DOHH2 (cell line): ENCODE data around the gene CYSRT1.

ENCODE experiments used
- H3F3A ChIP-seq: fragments of 200-600 bp; sonication (generic), shearing (Covaris generic); 2 replicates; pipeline ENCODE4 v1.6.0; 2016; ENCODE audit warnings: antibody characterized with exemption, mild to moderate bottlenecking; ENCODE audit not compliant: control insufficient read depth, insufficient read depth
- H3K27ac ChIP-seq: fragments of 200-600 bp; sonication (generic); 2 replicates; pipeline ENCODE4 v1.5.1; 2014; ENCODE audit warnings: low read depth, mild to moderate bottlenecking, low read length, moderate library complexity
- H3K27me3 ChIP-seq: fragments of 200-600 bp; sonication (generic); 2 replicates; pipeline ENCODE4 v1.6.1; 2014; ENCODE audit warnings: mild to moderate bottlenecking, low read length, mixed read lengths; ENCODE audit not compliant: control insufficient read depth
- H3K36me3 ChIP-seq: fragments of 200-600 bp; sonication (generic); 2 replicates; pipeline ENCODE4 v1.6.1; 2014; ENCODE audit warnings: mild to moderate bottlenecking, low read length, moderate library complexity, mixed read lengths; ENCODE audit not compliant: control insufficient read depth
- H3K4me1 ChIP-seq: fragments of 200-600 bp; sonication (generic); 2 replicates; pipeline ENCODE4 v1.6.1; 2014; ENCODE audit warnings: mild to moderate bottlenecking, low read length, mixed read lengths; ENCODE audit not compliant: control insufficient read depth
- H3K4me2 ChIP-seq: fragments of 200-600 bp; sonication (generic); 2 replicates; pipeline ENCODE4 v1.6.0; 2014; ENCODE audit warnings: mild to moderate bottlenecking, low read length, moderate library complexity
- H3K4me3 ChIP-seq: fragments of 200-600 bp; sonication (generic); 2 replicates; pipeline ENCODE4 v1.5.1; 2014; ENCODE audit warnings: mild to moderate bottlenecking, low read length, mixed read lengths
- H3K79me2 ChIP-seq: fragments of 200-600 bp; sonication (generic); 2 replicates; pipeline ENCODE4 v1.6.1; 2014; ENCODE audit warnings: mild to moderate bottlenecking, low read length, mixed read lengths; ENCODE audit not compliant: control insufficient read depth
- H3K9me2 ChIP-seq: fragments of 200-600 bp; sonication (generic); replicated peaks from 2 replicates; pipeline ENCODE4 v1.6.1; 2014; ENCODE audit warnings: mild to moderate bottlenecking, low read length, mixed read lengths; ENCODE audit not compliant: control insufficient read depth
- H3K9me3 ChIP-seq: fragments of 200-600 bp; sonication (generic); 2 replicates; pipeline ENCODE4 v1.6.1; 2014; ENCODE audit warnings: antibody characterized with exemption, low read length, mixed read lengths; ENCODE audit not compliant: control insufficient read depth, insufficient read depth
- H4K20me1 ChIP-seq: fragments of 200-600 bp; sonication (generic); 2 replicates; pipeline ENCODE4 v1.6.0; 2014; ENCODE audit warnings: low read depth, mild to moderate bottlenecking, antibody characterized with exemption, low read length, moderate library complexity; ENCODE audit not compliant: control insufficient read depth, insufficient read depth
- EZH2phosphoT487 ChIP-seq: fragments of 200-600 bp; sonication (generic); IDR thresholded peaks from 2 replicates; pipeline ENCODE4 v1.6.1; 2017; ENCODE audit warnings: borderline replicate concordance, mild to moderate bottlenecking, antibody characterized with exemption, low read length, moderate library complexity, mixed read lengths
- TF ChIP-seq, protein P1 (sequence below): fragments of 200-600 bp; sonication (generic); IDR thresholded peaks from one replicate; pipeline ENCODE4 v1.5.1; 2014; ENCODE audit warnings: antibody characterized with exemption, mild to moderate bottlenecking, low read depth, low read length; ENCODE audit not compliant: poor library complexity, severe bottlenecking

CYSRT1 gene, protein sequence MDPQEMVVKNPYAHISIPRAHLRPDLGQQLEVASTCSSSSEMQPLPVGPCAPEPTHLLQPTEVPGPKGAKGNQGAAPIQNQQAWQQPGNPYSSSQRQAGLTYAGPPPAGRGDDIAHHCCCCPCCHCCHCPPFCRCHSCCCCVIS

DNA sequence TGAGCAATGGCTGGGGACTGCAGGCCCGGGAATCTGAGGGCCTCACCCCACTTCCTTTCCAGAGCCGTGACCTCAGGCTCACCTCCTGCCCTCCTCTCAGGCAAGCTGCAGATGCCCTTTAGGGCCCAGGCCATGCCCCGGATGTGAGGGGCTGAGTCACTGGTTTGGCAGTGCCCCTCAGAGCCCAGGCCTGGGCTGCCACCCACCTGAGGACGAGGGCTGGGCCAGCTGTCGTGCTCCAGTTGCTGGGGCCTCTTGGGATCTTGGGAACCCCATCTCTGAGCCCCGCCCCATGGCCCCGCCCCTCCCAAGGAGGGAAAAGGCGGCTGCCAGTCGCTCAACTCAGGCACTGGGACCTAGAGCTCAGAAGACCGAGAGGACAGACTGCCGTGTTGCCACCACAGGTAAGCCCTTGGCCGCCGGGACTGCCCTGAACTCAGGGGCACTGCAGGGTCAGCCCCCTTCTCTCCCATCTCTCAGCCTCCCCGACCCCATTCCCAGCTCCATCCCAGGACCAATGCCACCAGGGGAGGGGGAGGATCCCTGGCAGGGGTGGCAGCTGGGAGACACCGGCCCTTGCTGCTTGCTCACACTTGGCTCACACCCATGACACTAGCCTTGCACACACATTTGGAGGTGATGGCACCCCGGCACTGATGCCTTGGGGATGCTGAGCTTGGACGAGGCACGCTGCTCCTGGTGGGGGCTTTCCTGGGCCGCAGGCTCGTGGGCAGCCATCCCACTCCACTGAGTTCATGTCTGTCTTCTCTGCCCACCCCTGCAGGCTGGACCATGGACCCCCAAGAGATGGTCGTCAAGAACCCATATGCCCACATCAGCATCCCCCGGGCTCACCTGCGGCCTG is at the start of gene CYSRT1:
TSS of gene CYSRT1 (plus strand) at position 345 of the 865 bp plus-strand sequence. CDS start at position 793, 448 bp downstream.
- H3K36me3 ChIP-seq, result no peaks in the 10 kb centered on the region
- peaks cover 9% of the 10 kb centered on the region for H3K27me3 ChIP-seq
- peaks cover 35% of the 10 kb centered on the region for H3K4me1 ChIP-seq
- no peaks in the 10 kb centered on the region for H4K20me1 ChIP-seq
- peak within 1 kb of the TSS; percentile 68 for H3K27ac ChIP-seq
- H3K4me3 ChIP-seq, result peak within 1 kb of the TSS; percentile 99
- no peaks in the 10 kb centered on the region for H3K9me2 ChIP-seq
- H3F3A ChIP-seq, result peaks cover 6% of the 10 kb centered on the region
- H3K9me3 ChIP-seq, result no peaks in the 10 kb centered on the region
- H3K4me2 ChIP-seq, result peak within 1 kb of the TSS; percentile 97
- no peak for TF ChIP-seq EZH2phosphoT487
- H3K79me2 ChIP-seq, result peaks cover 5% of the 10 kb centered on the region

DNA sequence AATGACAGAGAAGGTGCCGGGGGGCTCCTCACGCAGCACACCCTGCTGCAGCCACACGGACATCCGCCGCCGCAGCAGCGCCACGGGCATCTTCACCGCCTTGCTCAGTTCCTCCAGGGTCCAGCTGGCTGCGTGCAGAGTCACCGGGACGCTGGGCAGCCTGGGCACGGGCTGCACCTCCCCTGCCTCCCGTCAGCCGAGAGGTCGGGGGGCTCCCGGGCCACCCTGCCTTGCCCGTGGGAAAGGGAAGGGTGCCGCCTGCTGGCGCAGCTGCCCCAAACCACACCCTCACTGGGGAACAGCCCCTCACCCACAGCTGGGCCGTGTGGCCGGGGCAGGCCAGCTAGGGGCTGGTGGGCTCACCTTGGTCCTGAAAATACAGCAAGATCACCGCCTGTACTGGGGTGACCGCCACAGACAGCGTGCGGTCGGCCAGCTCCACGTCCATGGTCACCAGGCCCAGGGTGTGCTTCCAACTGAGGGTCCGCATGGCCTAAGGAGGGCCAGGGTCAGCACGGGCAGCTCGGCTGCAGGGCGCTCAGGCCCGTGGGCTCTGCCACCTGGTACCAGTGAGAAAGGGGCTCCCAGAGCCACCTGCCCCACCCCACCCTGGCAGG is 49.5 kb upstream of the CYSRT1 start:
- H3K4me3 ChIP-seq, result no peak overlapping the region
- peaks cover 6% of the 10 kb centered on the region for H3K27me3 ChIP-seq
- H3K27ac ChIP-seq, result no peak overlapping the region
- H3K9me3 ChIP-seq, result no peaks in the 10 kb centered on the region
- H3K4me2 ChIP-seq, result peak overlapping the region; percentile 16; the same call in 1 of the 2 replicates
- TF ChIP-seq, protein P1, sequence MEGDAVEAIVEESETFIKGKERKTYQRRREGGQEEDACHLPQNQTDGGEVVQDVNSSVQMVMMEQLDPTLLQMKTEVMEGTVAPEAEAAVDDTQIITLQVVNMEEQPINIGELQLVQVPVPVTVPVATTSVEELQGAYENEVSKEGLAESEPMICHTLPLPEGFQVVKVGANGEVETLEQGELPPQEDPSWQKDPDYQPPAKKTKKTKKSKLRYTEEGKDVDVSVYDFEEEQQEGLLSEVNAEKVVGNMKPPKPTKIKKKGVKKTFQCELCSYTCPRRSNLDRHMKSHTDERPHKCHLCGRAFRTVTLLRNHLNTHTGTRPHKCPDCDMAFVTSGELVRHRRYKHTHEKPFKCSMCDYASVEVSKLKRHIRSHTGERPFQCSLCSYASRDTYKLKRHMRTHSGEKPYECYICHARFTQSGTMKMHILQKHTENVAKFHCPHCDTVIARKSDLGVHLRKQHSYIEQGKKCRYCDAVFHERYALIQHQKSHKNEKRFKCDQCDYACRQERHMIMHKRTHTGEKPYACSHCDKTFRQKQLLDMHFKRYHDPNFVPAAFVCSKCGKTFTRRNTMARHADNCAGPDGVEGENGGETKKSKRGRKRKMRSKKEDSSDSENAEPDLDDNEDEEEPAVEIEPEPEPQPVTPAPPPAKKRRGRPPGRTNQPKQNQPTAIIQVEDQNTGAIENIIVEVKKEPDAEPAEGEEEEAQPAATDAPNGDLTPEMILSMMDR, result peak; percentile 56
- TF ChIP-seq EZH2phosphoT487, result no peak
- no peaks in the 10 kb centered on the region for H3K9me2 ChIP-seq
- peaks cover 7% of the 10 kb centered on the region for H3F3A ChIP-seq
- H3K4me1 ChIP-seq, result peaks cover 24% of the 10 kb centered on the region
- H4K20me1 ChIP-seq, result peaks cover 5% of the 10 kb centered on the region; the same call in 1 of the 2 replicates
- peaks cover 10% of the 10 kb centered on the region for H3K36me3 ChIP-seq
- no peaks in the 10 kb centered on the region for H3K79me2 ChIP-seq

DNA sequence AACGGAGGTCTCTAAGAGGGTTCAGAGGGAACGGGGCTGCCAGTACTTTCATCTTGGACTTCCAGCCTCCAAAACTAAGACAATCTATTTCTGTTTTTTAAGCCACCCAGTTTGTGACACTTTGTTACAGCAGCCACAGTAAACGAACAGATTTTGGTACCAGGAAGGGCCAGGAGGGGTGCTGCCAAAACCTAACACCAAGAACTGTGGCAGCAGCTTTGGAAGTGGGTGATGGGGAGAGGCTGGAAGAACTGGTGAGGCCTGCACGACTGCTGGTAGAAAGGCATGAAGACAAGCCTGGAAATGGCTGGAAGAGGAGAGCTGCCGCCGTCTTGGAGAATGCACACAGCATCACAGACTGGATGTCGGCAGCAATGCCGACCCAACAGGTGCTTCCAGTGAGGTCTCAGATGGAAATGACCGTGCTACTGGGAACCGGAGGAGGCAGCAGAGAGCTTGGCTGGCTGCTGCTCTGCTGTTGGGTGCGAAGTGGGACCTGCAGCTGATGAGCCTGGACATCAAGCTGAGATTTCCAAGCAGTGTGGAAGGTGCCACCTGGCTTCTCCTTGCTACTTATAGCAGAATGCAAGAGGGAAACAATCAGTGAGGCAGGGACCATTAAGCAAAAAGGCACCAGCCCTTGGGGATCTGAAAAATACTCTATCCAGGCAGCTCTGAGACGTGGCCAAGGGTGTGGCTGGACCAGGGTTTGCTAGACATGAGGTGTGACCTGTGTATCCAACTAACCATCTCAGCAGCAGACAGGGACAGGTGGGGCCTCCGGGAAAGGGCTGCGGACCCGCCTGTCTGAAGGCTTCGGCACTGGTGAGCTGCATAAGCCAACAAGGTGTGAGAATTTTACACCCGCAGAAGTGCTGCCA is 48.4 kb upstream of the CYSRT1 start:
- Histone ChIP-seq H3K79me2 (no peaks in the 10 kb centered on the region), H4K20me1 (peaks cover 5% of the 10 kb centered on the region; the same call in 1 of the 2 replicates), H3K4me3 (no peak overlapping the region), H3K4me2 (no peak overlapping the region), H3K36me3 (peaks cover 20% of the 10 kb centered on the region), H3F3A (peaks cover 7% of the 10 kb centered on the region), H3K4me1 (peaks cover 24% of the 10 kb centered on the region), H3K27ac (no peak overlapping the region), H3K27me3 (no peaks in the 10 kb centered on the region), H3K9me2 (no peaks in the 10 kb centered on the region), H3K9me3 (no peaks in the 10 kb centered on the region)
- TF ChIP-seq, protein P1, result peak; percentile 55
- no peak for TF ChIP-seq EZH2phosphoT487
